ENCODE results near the gene AP4B1.

GRCh38 chr1:113868387-113869083 is 36.1 kb downstream of the AP4B1 start:
- TF ChIP-seq CTCF (IDR thresholded peaks at IDR 0.05) (no peak), POLR2AphosphoS5 (IDR thresholded peaks at IDR 0.05) (no peak)

Data from gastroesophageal sphincter (tissue), 3 donors.